C4-2B (cell line): Measurements from ENCODE around the gene RAPGEF4.

Source experiments
- CTCF ChIP-seq: fragments of 450-650 bp; conservative IDR thresholded peaks from 2 replicates; pipeline ENCODE4 v1.5.1; 2017; ENCODE audit warnings: mild to moderate bottlenecking
- ZFX ChIP-seq: fragments of 450-650 bp; IDR thresholded peaks from 2 replicates; pipeline ENCODE4 v1.6.1; 2017

DNA sequence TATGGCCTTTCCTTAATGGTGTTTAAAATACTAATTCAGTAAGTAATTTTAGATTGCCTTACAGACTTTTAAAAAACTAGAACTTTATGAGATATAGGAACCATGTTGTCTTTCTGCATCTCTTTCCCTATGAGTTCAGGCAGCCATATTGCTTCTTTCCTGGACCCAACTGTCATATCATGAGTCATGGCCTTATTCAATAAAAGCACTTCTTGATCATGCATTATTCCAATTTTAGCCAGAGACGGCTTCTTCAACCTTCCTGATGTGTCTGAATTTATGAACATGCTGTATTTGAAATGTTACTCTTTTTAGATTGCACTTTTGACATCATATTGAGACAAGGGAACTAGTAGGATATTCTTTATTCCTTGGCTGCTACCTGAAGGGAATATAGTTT, 274.6 kb downstream of the RAPGEF4 start:
- TF ChIP-seq CTCF (no peak), ZFX (no peak)
